Left colon (tissue), 2 donors: ENCODE measurements around the gene STK38. TPM values are rescaled to one million over a fixed set of nuclear protein-coding genes. Genes with fewer than 3 reads are reported as not detected.
A peak's percentile ranks its signal among the peaks of the same experiment; 100 is the strongest.
"Not testable (repeated sequence)": the region's sequence is repeated elsewhere in the genome, so short reads cannot be mapped to it uniquely, and the experiment has no call there.

ENCODE experiments used
- ATAC-seq: fragments of 200-7000 bp; cut with Tn5 transposase; one replicate; pipeline ENCODE4 v1.9.1; 2020; ENCODE audit warnings: mild to moderate bottlenecking, moderate library complexity
- DNase-seq, 2 donors: peaks; one replicate each; pipeline ENCODE4 v3.0.0-alpha.2; 2020
- intact Hi-C, 2 donors: fragments of 100-400 bp; cut with DNase I in 1 of 2; cut with micrococcal nuclease in 1 of 2; formaldehyde crosslinking; loops; one replicate each; pipeline versions ENCODE4 v1.11.2 to v1.14.0; 2022; cut with DNase I, micrococcal nuclease
- long read RNA-seq: library from polyadenylated mRNA; unstranded; transcript quantifications from one replicate; pipeline ENCODE4 v2.0.0, GENCODE V29; 2021
- total RNA-seq, 2 donors: library from RNA; stranded (reverse); fragmentation: NEBNext Ultra II Directional; extraction: Animal tissue kit (Norgen Biotek cat#: 25700); gene quantifications; one replicate each; pipeline ENCODE4 v1.2.1, GENCODE V29; 2021
- donor health status: DM: no; HTN: no; CAD: no.
- donor health status: DM: yes; HTN: yes; CAD: no.

The STK38 gene
- 10 to 100 TPM; 66.0 to 76.6 TPM for total RNA-seq
- long read RNA-seq, transcript STK38-201 (14 exons, 3,576 nt) = major isoform, 48 of 171 reads
- long read RNA-seq, partial matches to known transcripts = 16 of 171 reads
- long read RNA-seq, other reads (novel, unspliced or antisense) = 107 of 171 reads

DNA sequence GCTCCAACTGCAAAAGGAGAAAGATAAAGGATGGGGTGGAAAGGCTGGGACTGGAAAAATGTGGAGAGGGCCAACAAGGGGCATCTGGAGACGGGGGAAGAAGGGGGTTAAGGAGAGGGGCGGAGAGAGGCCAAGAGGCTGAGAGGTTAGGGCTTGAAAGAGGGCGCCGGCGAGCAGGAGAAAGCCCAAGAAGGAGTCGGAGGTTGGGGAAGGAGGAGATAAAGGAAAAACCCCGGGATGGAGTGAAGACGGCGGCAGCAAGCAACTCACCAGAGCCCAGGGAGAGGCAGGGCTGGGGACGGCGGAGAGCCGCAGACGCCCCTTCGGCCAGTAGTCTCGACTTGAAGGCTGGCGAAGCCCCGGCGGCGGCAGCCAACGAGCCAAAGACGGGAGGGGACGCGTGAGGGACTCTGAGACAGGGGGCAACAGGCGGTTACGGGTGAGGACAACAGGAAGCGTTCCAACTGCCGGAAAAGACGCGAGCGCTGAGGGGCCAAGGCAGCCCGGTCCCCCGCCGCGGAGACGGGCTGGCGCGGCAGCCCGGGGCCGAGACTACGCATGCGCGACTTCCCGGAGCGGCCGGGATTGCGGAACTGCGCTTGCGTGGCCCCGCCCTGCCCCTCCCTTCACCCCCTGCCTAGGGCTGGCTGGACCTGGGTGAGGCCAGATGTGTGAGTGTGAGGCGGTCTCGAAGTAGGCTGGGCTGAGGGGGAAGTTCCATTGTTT lies at the start of gene STK38:
TSS of gene STK38 (minus strand) at position 560 of the 726 bp plus-strand sequence. CDS start 7,277 bp downstream, outside the sequence.
- intact Hi-C loops = loop anchor here in 1 of 2 donors (5.0 kb wide), 1 partner anchor 50 kb away; no protein-coding TSS in a partner anchor
- ATAC-seq (peak; percentile 92), DNase-seq (peak; percentile 95 to 96)

DNA sequence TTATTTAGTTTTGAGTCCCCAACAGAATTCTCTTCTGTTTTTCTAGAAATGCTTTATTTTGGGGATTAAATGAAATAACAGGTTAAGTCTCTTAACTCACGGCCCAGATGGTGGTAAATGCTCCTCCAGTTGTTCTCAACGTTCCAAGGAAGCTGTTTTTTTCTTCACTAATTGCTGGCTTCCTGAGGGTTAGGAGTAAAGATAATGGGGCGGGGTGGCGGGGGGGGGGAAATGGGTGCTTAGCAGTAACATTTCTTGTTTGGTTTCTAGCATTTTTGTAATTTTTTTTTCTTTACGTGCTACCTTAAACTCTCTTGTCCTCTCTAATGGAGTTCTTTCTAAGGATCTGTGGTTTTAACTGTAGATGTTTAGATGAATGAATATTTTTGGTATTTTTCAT lies 49.1 kb upstream of the STK38 start:
- intact Hi-C loops = loop anchor here in 1 of 2 donors (5.0 to 10.0 kb wide), 2 partner anchors 49 to 152 kb away; partner anchors contain the start of genes KCTD20, PXT1 and STK38
- ATAC-seq (no peak), DNase-seq (no peak)

DNA sequence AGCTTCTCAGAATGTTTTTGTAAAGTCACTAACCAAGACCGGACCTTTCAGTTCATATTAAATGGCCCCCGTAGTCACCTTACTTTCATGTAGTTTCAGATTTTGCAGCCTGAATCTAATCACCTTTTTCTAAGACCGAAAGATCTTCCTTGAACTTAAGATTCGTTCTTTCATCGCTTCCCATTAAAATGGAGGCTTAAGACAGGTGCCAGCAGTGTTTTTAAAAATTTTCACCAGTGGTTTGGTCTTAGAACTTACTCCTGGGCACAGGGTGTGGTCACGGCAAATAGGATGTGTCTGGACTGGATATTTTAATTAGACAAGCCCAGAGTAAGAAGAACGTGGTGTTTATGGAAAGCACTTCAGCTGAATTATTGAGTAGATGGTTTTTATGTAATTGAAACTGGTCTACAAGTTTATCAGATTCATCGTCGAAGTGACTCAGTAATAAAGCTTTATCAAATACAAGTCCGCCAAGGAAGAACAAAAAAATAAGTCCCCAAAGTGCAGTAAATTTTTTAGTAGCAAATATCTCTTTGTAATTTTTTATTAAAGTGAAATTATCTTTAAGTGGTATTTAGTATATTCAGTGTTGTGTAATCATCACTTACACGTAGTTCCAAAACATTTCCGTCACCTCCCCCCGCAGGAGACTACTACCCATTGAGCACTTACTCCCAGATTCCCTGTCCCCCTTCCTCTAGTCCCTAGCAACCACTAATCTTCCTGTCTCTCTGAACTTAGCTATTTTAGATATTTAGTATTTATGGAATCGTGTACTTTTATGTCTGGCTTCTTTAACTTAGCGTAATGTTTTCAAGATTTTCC lies 47.8 kb upstream of the STK38 start:
- ATAC-seq (peak; percentile 36), DNase-seq (peak; percentile 40 to 60)
- intact Hi-C loops = loop anchor here in 1 of 2 donors (5.0 to 10.0 kb wide), 2 partner anchors 48 to 150 kb away; partner anchors contain the start of genes KCTD20, PXT1 and STK38

DNA sequence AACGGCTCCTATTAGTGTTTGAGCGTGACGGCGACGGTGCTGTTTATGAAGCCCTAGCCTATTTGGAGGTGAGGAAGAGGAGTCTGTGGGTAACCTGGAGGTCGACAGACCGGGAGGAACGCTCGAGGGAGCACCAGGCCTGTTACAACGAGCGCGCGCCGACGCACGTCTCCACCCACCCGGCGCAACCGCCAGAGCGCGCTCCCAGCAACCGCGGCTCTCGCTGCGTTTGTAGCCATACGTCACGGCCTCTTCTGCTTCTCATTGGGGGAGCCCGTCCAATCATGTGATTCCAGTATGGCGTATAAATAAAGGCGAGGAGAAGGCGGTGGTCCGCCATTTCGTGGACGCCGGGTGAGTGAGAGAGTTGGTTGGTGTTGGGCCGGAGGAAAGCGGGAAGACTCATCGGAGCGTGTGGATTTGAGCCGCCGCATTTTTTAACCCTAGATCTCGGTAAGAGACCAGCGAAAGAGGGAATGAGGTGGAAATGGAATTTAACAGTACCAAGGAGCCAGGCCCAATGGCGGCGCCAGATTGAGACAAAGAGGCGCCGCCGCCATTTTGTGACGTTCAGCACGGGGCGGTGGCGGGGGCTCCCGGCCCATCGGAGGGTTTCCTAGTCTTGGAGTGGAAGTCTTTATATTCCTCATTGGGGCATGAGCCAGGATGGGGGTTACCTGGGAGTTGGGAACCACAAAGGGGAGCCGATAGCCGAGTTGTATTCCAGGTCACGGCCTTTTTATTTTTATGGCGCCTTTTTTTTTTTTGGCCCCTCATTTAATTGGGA lies 46.9 kb upstream of the STK38 start, which contains the start of gene SRSF3:
TSS of gene SRSF3 (plus strand) at position 334 of the 787 bp plus-strand sequence. CDS start 2,401 bp downstream, outside the sequence.
- intact Hi-C loops = loop anchor here in 1 of 2 donors (10.0 kb wide), 1 partner anchor 149 kb away; the partner anchor contains the start of genes KCTD20 and PXT1
- ATAC-seq (peak; percentile 91), DNase-seq (peak; percentile 96 to 98)

DNA sequence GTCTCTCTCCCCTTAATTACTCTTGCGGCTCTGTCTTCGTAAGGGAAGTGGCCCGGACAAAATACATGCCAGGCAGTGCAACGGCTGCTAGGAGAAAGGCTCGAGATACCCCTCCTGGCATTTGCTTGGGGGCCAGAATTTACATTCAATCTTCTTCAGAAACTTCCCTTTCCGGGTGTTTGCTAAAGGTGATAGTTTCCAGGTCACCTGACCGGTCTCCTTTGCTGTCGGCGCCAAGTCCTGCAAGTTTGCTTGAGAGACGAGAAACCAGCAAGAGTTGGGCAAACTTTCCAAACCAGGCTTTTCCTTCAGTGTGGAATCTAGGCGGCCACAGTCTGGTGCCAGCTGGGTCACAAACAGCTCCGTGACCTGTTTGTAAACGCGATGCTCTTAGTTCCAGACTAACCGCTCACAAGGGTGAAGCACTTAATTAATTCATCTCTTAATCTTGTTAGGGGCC lies 46.3 kb upstream of the STK38 start:
- peak; percentile 45 for ATAC-seq
- intact Hi-C loops = loop anchor here in 1 of 2 donors (10.0 kb wide), 1 partner anchor 149 kb away; the partner anchor contains the start of genes KCTD20 and PXT1
- peak; percentile 68 to 71 for DNase-seq

DNA sequence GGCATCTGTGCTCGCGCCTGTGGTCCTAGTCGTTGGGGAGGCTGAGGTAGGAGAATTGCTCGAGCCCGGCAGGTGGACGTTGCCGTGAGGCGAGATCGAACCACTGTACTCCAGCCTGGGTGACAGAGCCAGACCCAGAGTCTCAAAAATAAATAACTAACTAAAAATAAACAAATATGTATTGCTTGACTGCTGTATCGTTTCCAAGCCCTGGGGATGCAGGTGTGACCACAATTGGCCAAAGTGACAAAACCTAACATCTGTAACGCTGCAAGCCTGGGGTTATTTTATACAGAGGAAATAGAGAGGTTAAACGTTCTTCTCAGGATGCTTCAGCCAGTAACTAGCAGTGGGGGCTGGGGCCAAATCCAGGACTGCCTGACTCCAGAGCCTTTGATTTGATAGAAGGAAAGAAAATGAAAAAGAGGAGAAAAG lies 45.0 kb upstream of the STK38 start:
- intact Hi-C loops = loop anchor here in 1 of 2 donors (10.0 kb wide), 1 partner anchor 147 kb away; the partner anchor contains the start of genes KCTD20 and PXT1
- no peak for ATAC-seq
- no peak for DNase-seq

- intact Hi-C loops = loop anchor here in 1 of 2 donors (10.0 kb wide), 1 partner anchor 145 kb away; the partner anchor contains the start of genes KCTD20 and PXT1
- no peak for ATAC-seq
- DNase-seq = no peak
Observed at GRCh38 chr6:36590237-36590636, 43.0 kb upstream of the STK38 start.

DNA sequence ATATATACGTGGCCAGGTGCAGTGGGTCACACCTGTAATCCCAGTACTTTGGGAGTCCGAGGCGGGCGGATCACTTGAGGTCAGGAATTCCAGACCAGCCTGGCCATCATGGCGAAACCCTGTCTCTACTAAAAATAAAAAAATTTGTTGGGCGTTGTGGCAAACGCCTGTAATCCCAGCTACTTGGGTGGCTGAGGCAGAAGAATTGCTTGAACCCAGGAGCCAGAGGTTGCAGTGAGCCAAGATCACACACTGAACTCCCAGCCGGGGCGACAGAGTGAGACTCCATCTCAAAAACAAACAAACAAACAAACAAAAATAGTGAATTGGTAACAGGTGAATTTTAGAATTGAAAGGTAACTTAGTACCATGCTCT lies 41.7 kb upstream of the STK38 start:
- ATAC-seq, DNase-seq, intact Hi-C loops: not testable (repeated sequence)

GRCh38 chr6:36586606-36587005 lies 39.3 kb upstream of the STK38 start:
- intact Hi-C loops = no loop called here
- DNase-seq = no peak
- ATAC-seq = no peak

DNA sequence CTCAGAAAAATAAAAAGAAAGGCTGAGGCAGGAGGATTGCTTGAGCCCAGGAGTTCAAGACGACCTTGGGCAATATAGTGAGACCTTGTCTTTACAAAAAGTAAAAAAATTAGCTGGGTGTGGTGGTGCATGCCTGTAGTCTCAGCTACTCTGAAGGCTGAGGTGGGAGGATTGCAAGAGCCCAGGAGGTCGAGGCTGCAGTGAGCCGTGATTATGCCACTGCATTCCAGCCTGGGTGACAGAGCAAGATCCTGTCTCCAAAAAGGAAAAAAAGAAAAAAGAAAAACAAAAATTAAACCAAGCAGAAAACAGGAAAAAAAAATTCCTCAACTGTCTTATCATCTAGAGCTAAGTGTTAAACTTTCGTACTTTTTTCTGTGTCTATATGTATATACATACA lies 34.4 kb upstream of the STK38 start:
- no peak for ATAC-seq
- no peak for DNase-seq
- intact Hi-C loops = no loop called here

DNA sequence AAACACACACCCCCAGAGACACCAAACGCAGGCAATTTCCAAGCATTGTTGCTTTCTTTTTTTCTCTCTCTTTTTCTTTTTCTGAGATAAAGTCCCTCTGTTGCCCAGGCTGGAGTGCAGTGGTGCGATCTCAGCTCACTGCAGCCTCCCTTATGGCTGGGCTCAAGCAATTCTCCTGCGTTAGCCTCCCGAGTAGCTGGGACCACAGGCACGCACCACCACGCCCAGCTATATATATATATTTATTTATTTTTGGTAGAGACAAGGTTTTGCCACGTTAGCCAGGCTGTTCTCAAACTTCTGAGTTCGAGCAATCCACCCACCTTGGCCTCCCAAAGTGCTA lies 32.9 kb upstream of the STK38 start:
- DNase-seq (no peak), ATAC-seq (no peak)
- intact Hi-C loops = no loop called here

DNA sequence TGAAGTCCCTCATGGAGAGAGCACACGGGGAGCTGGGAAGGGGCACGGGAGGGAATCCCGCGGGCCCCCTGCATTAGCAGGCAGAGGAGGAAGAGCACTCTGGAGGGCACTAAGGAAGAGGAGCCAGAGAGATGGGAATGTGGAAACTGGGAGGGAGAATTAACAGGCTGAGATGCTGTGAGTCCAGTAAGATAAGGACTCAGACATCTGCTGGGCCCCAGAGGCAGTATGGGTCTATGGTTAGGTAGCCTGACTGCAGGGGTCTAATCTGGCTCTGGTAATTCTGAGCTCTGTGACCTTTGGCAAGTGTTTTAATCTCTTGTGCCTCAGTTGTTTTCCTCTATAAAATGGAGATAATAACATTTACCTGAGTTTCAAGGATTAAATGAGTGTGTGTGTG lies 31.2 kb upstream of the STK38 start:
- DNase-seq = no peak
- intact Hi-C loops = no loop called here
- no peak for ATAC-seq

- no peak for ATAC-seq
- intact Hi-C loops = no loop called here
- no peak for DNase-seq
Observed at GRCh38 chr6:36578030-36578429, 30.8 kb upstream of the STK38 start.

DNA sequence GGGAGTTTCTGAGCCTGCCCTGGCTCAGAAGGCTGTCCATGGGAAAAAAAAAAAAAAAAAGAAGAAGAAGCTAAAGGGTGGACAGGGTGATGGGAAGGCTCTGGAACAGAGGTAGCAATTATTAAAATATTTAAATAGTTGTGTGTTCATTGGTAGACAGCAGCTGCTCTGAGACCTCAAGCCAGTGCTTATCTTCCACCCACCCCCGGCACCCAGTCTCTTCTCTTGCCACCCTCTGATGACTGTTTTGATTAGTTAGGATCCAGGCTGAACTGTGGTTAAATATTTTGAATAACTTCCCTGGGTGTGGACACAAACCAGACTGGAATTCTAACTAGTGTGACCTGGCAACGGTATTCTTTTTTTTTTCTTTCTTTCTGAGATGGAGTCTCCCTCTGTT lies 30.0 kb upstream of the STK38 start:
- DNase-seq = no peak
- intact Hi-C loops = no loop called here
- ATAC-seq = peak; percentile 39

GRCh38 chr6:36576578-36576977 lies 29.3 kb upstream of the STK38 start:
- intact Hi-C loops = no loop called here
- no peak for ATAC-seq
- DNase-seq = no peak

GRCh38 chr6:36574679-36575078 lies 27.4 kb upstream of the STK38 start:
- no peak for DNase-seq
- intact Hi-C loops = no loop called here
- no peak for ATAC-seq

DNA sequence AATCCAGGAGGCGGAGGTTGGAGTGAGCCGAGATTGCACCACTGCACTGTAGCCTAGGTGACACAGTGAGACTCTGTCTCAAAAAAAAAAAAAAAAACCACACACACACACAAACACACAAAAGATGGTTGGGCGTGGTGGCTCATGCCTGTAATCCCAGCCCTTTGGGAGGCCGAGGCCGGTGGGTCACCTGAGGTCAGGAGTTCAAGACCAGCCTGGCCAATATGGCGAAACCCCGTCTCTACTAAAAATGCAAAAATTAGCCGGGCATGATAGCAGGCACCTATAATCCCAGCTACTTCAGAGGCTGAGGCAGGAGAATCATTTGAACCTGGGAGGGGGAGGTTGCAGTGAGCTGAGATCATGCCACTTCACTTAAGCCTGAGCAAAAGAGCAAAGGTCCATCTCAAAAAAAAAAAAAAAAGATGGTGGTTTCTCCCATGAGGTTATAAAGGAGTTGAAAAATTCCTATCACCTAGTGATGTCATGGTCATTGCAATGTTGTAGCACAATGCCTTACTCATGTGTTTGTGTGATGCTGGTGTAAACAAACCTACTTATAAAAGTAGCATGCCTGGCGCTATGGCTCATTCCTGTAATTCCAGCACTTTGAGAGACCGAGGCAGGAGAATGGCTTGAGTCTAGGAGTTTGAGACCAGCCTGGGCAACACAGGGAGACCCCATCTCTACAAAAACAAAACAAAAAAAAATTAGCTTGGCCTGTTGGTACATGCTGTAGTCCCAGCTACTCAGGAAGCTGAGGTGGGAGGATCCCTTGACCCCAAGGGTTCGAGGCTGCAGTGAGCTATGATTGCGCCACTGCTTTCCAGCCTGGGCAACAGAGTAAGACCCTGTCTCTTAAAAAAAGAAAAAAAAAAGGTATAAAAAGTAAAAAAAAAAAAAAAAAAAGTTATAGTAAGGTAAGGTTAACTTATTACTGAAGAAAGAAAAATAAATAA lies 25.4 kb upstream of the STK38 start:
- intact Hi-C loops, DNase-seq: not testable (repeated sequence)
- peak; percentile 77 for ATAC-seq
